NCI-H345 (cell line): Measurements from ENCODE around the gene FAM240B.

ENCODE experiments used
- DNase-seq: peaks from one replicate; lab custom pipeline; 2025; lab: John Stamatoyannopoulos, UW

Gene FAM240B

DNA sequence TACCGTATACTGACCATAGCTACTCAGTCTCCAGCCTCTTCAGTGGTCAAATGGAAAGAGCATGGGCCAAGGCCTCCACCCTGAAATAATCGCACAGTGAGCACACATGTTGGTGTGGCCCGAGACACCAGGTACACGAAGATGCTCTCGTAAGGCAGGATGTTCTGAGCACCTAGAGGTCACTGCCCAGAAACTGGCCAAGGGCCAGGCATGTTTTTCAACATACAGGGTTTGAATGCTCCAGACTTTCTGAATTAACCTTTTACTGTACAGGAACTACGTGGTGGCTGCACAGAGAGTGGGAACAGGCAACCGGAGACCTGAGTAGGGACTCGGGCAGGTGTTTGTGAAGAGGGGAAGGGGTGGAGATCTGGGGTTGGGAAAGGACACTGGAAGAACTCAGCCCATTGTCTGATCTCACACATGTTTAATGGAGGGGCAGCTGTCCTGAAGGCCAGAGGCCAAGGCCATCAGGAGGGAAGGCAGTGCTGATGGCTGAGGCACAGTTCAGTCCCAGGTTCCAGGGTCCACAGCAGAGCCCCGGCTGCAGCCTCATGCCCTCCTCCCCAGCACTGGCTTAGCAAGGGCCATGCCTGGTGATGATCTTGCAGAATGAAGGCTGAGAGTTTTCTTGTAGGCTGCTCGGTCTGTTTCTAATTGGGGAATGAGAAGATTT lies 51.0 kb downstream of the FAM240B start:
- no peak for DNase-seq

DNA sequence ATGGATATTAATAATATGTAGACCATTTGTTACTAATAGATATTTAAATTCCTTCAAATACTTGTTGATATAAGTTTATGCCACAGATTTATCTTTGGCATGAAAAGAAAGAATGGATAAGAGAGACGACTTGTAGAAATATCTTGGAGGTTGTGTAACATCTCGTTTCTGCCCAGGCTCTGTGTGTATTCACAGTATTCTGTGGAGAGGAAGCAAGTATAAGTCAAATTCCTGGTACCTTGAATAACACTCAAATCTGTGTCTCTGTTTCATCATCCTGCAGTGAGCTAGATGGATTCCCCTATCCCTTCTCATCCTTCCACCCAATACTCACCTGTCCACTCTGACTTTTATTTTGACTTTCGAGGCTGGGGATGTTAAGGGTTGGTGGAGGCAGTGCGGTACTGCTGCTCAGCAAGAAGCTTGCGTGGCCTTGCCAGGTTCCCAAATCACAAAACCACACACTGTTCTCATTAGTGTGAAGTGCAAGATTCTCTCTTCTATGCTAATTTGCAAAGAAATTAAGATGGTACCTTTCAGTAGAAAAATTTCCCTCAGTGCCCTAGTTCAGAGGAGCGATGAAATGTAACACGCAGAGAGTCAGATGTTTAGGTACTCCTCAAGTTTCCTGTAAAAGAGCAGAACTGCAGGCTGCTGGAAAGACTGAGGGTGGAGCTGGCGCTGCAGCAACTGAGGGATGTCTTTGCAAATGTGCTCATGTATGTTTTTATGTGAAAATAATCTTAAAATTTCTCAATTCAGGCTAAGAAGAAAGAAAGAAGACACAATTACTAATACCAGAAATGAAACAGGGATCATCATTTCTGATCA lies 57.0 kb downstream of the FAM240B start:
- no peak for DNase-seq

DNA sequence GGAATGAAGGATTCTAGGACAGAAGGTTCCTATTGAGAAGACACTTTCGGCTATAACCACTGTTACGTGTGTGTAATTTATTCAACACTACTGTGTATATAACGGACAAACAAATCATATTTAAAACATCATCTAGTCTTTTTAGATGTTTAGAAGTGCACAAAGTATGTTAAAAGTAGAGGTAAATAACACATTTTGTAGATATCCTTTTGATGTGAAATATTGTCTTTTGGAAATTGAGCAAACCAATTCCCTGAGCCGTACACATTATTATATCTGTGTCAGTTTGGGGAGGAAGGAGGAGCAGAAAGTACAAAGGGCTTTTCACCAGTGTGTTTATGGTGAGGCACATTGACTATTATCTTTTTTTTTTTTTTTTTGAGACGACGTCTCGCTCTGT lies 60.4 kb downstream of the FAM240B start:
- no peak for DNase-seq

DNA sequence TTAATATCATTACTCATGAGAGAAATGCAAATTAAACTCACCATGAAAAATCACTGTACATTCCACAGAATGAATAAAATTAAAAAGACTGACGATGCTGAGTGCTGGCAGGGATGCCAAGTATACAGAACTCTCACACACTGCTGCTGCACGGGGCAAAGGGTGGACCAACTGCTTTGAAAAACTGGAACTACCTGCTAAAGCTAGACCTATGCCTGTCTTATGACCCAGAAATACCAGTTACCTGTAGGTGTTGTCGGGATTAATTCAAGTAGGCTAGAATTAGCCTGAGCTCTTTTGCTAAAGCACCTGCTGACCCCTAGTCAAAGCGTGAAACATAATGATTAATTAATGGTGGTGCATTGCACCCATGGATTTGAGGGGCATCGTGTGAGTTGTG lies 63.0 kb downstream of the FAM240B start:
- no peak for DNase-seq

DNA sequence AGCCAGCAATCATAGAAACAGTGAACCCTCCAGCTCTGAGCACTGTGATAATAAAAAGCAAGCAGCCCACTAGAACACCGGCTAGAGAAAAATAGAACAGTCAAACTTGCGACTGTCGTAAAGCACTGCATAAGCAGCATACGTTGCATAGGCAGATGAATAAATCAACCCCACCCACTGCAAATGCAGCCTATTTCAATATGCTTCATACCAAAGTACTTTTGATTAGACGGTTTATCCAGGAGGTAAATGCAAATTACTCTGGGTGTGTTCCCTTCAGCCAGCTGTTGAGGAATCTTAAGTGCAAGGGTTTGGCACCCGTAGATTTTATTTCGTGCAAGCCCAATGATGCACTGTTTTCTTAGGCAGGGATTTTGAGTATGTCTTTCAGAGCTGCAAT lies 67.4 kb downstream of the FAM240B start:
- DNase-seq, result no peak

DNA sequence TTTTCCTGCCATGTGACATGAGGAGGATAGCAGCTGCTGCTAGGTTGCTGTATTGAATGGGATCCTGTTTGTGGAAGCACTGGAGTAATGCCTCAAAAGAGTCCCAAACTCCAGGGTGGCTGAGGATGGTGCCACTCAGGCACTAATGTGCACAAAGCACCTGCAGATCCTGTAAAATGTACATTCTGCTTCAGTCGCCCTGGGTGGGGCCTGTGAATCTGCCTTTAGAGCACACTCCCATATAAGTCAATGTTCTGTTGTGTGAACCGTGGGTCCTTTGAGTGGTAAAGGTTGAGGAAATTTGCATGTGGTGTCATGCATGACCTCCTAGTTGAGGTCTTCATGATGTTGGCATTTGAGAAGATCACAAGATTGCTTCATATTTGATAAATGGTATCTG lies 67.9 kb downstream of the FAM240B start:
- no peak for DNase-seq

DNA sequence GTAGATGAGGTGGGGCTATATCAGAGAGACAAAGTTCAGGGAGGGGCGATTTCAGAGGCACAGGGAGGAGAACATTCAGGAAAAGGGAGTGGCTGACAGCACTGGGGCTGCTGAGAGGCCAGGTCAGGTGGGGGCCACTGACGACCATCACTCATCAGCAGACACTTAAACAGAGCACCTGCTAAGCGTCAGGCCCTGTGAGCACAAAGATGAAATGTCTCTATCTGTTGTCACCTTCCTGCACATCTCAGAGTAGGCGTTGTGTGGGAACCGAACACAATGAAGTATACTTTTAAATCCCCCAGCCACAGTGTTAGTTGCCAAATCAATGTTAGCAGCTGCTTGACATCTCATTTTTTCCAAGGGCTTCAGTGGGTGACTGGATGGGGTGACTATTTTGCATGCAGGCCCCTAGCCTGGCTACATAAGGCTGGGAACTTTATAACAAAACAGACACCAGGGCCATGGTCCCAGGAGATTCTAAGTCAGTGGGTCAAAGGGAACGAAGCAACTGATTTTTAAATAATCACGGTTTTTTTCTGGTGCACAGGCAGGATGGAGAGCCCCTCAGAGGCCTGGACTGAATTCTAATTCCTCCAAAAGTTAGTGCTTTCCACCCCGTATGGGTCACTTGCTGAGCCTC lies 68.4 kb downstream of the FAM240B start:
- DNase-seq, result no peak

DNA sequence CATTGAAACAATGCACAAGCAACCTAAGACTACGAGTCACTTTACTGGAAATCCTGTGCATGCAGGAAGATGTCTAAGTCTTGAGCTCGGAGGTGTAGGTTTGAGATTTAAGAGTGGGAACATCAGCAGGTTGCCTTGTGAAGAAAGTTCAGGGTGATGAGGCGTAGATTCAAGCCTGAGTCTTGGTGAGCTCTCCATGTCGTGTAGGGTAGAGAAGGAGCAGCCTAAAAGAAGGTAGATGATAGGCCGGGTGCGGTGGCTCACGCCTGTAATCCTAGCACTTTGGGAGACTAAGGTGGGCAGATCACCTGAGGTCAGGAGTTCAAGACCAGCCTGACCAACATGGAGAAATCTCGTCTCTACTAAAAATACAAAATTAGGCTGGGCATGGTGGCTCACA lies 69.4 kb downstream of the FAM240B start:
- DNase-seq, result no peak

DNA sequence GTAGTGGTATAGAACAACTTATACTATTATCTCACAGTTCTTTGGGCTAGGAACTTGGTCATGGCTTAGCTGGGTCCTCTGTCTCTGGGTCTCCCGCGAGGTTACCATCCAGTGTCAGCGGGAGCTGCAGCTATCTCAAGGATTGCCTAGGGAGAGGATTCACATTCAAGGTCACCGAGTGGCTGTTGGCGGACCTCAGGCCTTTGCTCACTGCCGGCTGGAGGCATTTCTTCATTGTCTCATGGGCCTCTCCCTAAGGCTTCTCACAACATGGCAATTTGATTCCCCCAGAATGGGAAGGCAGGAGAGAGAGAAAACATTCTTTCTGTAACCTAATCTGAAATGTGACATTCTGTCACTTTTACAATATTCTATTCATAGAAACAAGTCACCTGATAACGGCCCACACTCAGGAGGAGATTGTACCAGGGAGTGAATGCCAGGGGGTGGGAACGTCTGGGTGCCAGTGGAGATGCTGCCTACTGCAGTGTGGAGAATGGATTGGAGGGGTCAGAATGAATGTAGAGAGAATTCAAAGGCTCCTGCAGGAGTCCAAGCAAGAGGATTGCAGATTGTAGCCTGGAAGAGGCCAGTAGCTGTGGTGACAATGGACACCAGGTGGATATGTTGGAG lies 70.1 kb downstream of the FAM240B start:
- DNase-seq, result no peak

DNA sequence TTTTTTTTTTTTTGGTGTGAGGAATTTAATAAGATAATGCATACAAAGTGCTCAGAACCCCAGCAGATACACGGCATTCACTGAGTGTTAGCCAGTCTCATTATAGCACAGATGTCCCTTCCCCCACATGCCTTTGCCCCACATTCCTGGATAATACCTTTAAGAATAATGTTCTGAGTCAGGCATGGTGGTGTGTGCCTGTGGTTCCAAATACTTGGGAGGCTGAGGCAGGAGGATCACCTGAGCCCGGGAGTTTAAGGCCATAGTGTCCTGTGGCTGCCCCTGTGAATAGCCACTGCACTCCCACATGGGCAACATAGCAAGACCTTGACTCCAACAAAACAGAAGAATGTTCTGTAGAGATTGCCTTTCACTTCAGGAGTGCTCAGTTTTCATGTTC lies 75.3 kb downstream of the FAM240B start:
- no peak for DNase-seq
